GM12865 (cell line): ENCODE data around the gene RPL3.

Source experiments
- DNase-seq: peaks from one replicate; pipeline ENCODE4 v3.0.0; 2010; ENCODE audit warnings: low read depth
- H3K4me3 ChIP-seq: 2 replicates; pipeline ENCODE4 v1.5.1; 2011; ENCODE audit warnings: mild to moderate bottlenecking, low read depth, low read length, control low read depth
- CTCF ChIP-seq: IDR thresholded peaks from 2 replicates; pipeline ENCODE4 v1.5.1; 2011; ENCODE audit warnings: low read length, control low read depth, low read depth, inconsistent platforms; ENCODE audit not compliant: insufficient read depth; ENCODE audit errors: missing control alignments

The RPL3 gene

DNA sequence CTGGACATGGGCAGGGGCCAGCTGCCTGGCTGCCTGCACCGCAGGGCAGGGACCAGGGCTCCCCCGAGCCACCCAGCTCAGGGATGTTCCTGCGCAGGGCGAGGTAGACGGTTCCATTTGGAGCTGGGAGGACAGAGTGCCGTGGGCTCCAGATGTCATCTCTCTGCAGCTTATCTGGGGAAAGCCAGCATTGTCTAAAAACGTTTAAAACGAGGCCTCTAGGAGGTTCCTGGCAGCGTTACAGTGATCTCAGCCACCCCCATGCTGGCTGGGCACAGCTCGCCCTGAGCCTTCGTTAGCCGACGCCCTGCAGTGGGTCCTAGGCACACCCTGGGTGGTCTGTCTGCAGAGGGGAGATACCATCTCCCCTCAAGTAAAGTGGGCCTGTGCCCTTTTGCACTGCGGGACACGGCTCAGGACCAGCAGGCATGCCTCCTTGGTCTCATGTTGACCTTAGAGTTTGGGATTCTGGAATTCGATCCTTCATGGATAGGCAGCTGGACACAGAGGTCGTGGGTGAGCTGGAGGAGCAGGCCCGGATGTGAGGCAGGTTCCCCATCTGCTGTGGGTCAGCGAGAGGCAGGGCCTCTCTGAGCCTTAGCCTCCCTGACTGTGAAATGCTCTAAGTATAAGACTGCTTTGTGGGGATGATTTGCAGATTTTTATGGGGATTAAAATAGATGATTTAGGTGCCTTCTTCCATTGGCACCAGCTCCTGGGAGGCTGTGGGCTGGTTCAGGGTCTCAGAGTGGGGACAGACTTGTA, 44.5 kb upstream of the RPL3 start:
- TF ChIP-seq CTCF = no peak
- DNase-seq = no peak
- no peak overlapping the region for H3K4me3 ChIP-seq

- no peak for DNase-seq
- H3K4me3 ChIP-seq = no peak overlapping the region
- TF ChIP-seq CTCF = no peak
These were observed 43.5 kb upstream of the RPL3 start for GRCh38 chr22:39362932-39363331.

- no peak for TF ChIP-seq CTCF
- no peak overlapping the region for H3K4me3 ChIP-seq
- no peak for DNase-seq
These were observed 42.8 kb upstream of the RPL3 start for GRCh38 chr22:39362271-39362670.

DNA sequence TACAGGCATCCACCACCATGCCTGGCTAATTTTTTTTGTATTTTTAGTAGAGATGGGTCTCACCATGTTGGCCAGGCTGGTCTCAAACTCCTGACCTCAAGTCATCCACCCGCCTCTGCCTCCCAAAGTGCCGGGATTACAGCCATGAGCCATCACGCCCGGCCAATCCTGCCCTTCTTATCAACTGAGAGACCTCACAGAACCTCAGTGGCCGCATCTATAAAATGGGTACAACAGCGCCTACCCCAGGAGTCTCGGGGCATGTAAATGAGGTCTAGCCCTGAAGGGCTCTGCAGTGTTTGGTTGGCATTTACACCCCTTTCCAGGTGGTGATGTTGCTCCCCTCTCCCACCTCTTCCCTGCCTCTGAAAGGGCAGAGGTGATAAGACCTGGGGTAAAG, 42.1 kb upstream of the RPL3 start:
- H3K4me3 ChIP-seq = no peak overlapping the region
- DNase-seq = no peak
- no peak for TF ChIP-seq CTCF

DNA sequence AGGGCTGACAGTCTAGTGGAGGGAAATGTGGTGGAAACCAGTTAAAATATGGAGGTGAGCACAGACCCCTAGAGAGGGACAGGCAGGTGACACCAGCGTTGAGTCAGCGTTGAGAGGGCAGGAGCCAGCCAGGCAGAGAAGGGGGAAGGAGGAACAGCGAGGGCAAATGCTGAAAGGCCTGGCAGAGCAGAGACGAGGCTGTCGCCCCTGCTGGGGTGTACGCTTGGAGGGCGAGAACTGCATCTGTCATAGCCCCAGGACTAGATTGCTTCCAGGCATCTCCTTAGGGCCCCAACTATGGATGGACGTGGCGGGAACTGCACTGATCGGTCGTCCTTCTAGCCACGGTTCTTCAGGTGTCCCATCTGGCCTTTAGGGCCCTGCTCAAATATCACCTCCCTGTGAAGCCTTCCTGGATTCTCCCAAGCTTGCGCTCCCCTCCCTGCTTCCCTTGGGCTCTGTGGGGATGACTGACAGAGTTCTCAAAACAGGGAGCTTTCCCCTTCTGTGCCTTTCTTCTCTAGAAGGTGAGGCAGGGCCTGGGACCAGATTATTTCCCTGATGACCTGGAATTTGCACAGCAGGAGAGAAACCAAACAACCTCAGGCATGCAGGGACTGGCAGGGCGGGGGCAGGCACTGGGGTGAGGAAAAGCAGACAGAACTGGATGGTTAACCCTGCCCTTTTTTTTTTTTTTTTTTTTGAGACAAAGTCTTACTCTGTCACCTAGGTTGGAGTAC, 41.4 kb upstream of the RPL3 start:
- no peak for TF ChIP-seq CTCF
- no peak overlapping the region for H3K4me3 ChIP-seq
- DNase-seq = no peak

DNA sequence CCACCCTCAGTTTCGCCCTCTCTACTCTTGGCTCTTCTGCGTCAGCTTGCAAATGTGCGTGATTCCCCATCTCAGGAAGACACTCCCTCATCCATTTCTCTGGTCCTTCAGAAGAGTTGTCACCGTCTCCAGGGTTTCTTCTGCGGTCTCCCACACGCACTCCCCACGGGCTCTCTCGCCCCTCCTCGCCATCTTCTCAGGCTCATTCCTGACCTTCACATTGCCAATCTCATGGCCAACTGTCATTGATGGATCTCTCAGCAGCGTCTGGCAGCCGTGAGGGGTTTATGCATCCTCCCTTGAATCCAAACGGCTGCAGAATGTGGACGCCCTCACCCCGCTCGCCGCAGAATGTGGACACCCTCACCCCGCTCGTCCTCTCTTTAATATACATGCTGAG, 40.8 kb upstream of the RPL3 start:
- no peak for DNase-seq
- no peak overlapping the region for H3K4me3 ChIP-seq
- no peak for TF ChIP-seq CTCF
